HepG2 (cell line): Measurements from ENCODE around the gene CREG2. TPM values are rescaled to one million over a fixed set of nuclear protein-coding genes. Genes with fewer than 3 reads are reported as not detected.

Experiments
- ATAC-seq: fragments of 200-7000 bp; cut with Tn5 transposase; 3 replicates; pipeline ENCODE4 v1.9.1; 2020; ENCODE audit warnings: mild to moderate bottlenecking, moderate library complexity
- BruUV-seq: library from RNA; stranded (reverse); fragments of 400-500 nt; replicated peaks from 2 replicates; lab custom pipeline; 2021; lab: Mats Ljungman, UMichigan
- CTCF ChIA-PET: fragments of 300-600 bp; formaldehyde crosslinking; extraction: SDS; loops from one replicate; lab custom pipeline; 2021; ENCODE audit warnings: low total read pairs, inconsistent platforms, low intra/inter-chr PET ratio; lab: Yijun Ruan, JAX
- POLR2A ChIA-PET: fragments of 350-600 bp; sonication (Branson Sonifier 250); formaldehyde crosslinking; loops from one replicate; lab custom pipeline; 2020; ENCODE audit warnings: antibody characterized with exemption, inconsistent platforms; lab: Yijun Ruan, JAX
- DNase-seq: peaks from one replicate; pipeline ENCODE4 v3.0.0-alpha.2; 2015; ENCODE audit warnings: low spot score
- FAIRE-seq: peaks from 3 replicates; lab custom pipeline; 2011; peaks lifted over from hg19 to GRCh38; lab: Jason Lieb, UNC
- H2AFZ ChIP-seq: one replicate; pipeline ENCODE4 v1.6.1; 2011; ENCODE audit warnings: low read length, inconsistent platforms
- H3K27ac ChIP-seq: fragments of 300-600 bp; 3 replicates; pipeline ENCODE4 v1.8.0; 2011; ENCODE audit warnings: mixed run types, mild to moderate bottlenecking, mixed read lengths, low read length, inconsistent platforms; ENCODE audit not compliant: insufficient read depth; ENCODE audit errors: extremely low read length
- H3K27me3 ChIP-seq, 2 experiments: fragments of 200-600 bp in 1 of 2; 2 replicates in 1 of 2; 3 replicates in 1 of 2; pipeline versions ENCODE4 v1.6.0 to v1.8.0; 2011; ENCODE audit warnings: low read length in 2 of 2, mild to moderate bottlenecking in 2 of 2, moderate library complexity in 2 of 2, inconsistent platforms in 1 of 2; ENCODE audit not compliant: insufficient read depth in 2 of 2, control insufficient read depth in 1 of 2
- H3K36me3 ChIP-seq, 2 experiments: fragments of 200-600 bp in 1 of 2; replicated peaks in 1 of 2; 2 replicates in 1 of 2; 3 replicates in 1 of 2; pipeline versions ENCODE4 v1.5.1 to v1.8.0; 2011; ENCODE audit warnings: low read length in 2 of 2, inconsistent platforms in 1 of 2; ENCODE audit not compliant: insufficient read depth in 2 of 2, control insufficient read depth in 1 of 2
- H3K4me1 ChIP-seq: 2 replicates; pipeline ENCODE4 v1.5.1; 2012; ENCODE audit warnings: low read length, inconsistent platforms; ENCODE audit not compliant: insufficient read depth
- H3K4me2 ChIP-seq: 2 replicates; pipeline ENCODE4 v1.6.0; 2011; ENCODE audit warnings: low read depth, low read length, inconsistent platforms
- H3K4me3 ChIP-seq, 3 experiments: fragments of 200-600 bp in 1 of 3; sonication (generic), shearing (Covaris generic) in 1 of 3; replicated peaks in 1 of 3; 2 replicates each; pipeline ENCODE4 v1.5.1; 2011 to 2016; ENCODE audit warnings: low read length in 3 of 3, inconsistent platforms in 2 of 3, low read depth in 2 of 3, mild to moderate bottlenecking in 2 of 3, control low read depth in 1 of 3, mixed read lengths in 1 of 3; ENCODE audit not compliant: insufficient read depth in 1 of 3
- H3K79me2 ChIP-seq: one replicate; pipeline ENCODE4 v1.6.1; 2011; ENCODE audit warnings: low read length, inconsistent platforms; ENCODE audit not compliant: insufficient read depth
- H3K9ac ChIP-seq: 2 replicates; pipeline ENCODE4 v1.6.0; 2011; ENCODE audit warnings: mild to moderate bottlenecking, low read depth, low read length, inconsistent platforms; ENCODE audit not compliant: insufficient read depth
- H3K9me3 ChIP-seq: 2 replicates; pipeline ENCODE4 v1.5.1; 2012; ENCODE audit warnings: mild to moderate bottlenecking, low read length
- H4K20me1 ChIP-seq: 2 replicates; pipeline ENCODE4 v1.6.0; 2011; ENCODE audit warnings: inconsistent platforms, mild to moderate bottlenecking, low read length, moderate library complexity; ENCODE audit not compliant: insufficient read depth
- GTF3A ChIP-seq: sonication (generic); formaldehyde crosslinking; conservative IDR thresholded peaks from 2 replicates; pipeline ENCODE4 v1.4.0; 2020; ENCODE audit warnings: mild to moderate bottlenecking, missing genetic modification reagents
- JUNB ChIP-seq: sonication (generic); formaldehyde crosslinking; IDR thresholded peaks from 2 replicates; pipeline ENCODE4 v1.8.0; 2022; ENCODE audit warnings: missing genetic modification reagents, mild to moderate bottlenecking, borderline replicate concordance
- POLR2A ChIP-seq, 2 experiments: IDR thresholded peaks; 2 replicates each; pipeline ENCODE4 v1.6.1; 2011; ENCODE audit warnings: low read depth in 2 of 2, low read length in 2 of 2, mild to moderate bottlenecking in 1 of 2, moderate library complexity in 1 of 2; ENCODE audit not compliant: insufficient read depth in 1 of 2
- SRY ChIP-seq: sonication (generic); formaldehyde crosslinking; IDR thresholded peaks from 2 replicates; pipeline ENCODE4 v1.8.0; 2022; ENCODE audit warnings: mild to moderate bottlenecking, missing genetic modification reagents
- THYN1 ChIP-seq: sonication (generic); formaldehyde crosslinking; IDR thresholded peaks from 2 replicates; pipeline ENCODE4 v1.8.1; 2023; ENCODE audit warnings: low read depth, mild to moderate bottlenecking, moderate library complexity, missing genetic modification reagents, borderline replicate concordance
- WGBS: methylation state at CpG from one replicate; pipeline ENCODE4 v1.1.6; 2017; ENCODE audit warnings: low lambda C conversion rate; 5-methylcytosine and 5-hydroxymethylcytosine counted together
- in situ Hi-C: cut with HindIII; loops from 2 replicates; pipeline ENCODE4 v1.10.0; 2017; ENCODE audit warnings: low pct_unique_long_range_greater_than_20kb; ENCODE audit not compliant: extremely low pct_ligation_motif_present
- intact Hi-C: fragments of 100-400 bp; cut with micrococcal nuclease; formaldehyde crosslinking; loops from one replicate; pipeline ENCODE4 v1.10.0; 2022; ENCODE audit not compliant: unreplicated experiment
- polyA plus RNA-seq, 8 experiments: library from polyadenylated mRNA; depleted of rRNA in 3 of 8; stranded (reverse) in 7 of 8; unstranded in 1 of 8; fragments of >200 nt; fragmentation: Illumina TruSeq in 4 of 8; extraction: Trizol in 4 of 8; gene quantifications; 2 replicates each; pipeline versions ENCODE4 v1.2.1 to v1.2.3, GENCODE V29; 2011 to 2016; ENCODE audit warnings: low read depth in 4 of 8, missing spikeins in 1 of 8, mixed read lengths in 1 of 8; ENCODE audit not compliant: insufficient read depth in 1 of 8
- total RNA-seq, 5 experiments: library from RNA; depleted of rRNA; stranded (reverse); fragments of >200 nt; fragmentation: Illumina TruSeq; extraction: Trizol; gene quantifications; 2 replicates each; pipeline ENCODE4 v1.2.3, GENCODE V29; 2016; ENCODE audit warnings: low read depth in 1 of 5
- TF ChIP-seq, protein P1 (sequence below): sonication (generic); formaldehyde crosslinking; IDR thresholded peaks from 2 replicates; pipeline ENCODE4 v1.4.0; 2020; ENCODE audit warnings: missing genetic modification reagents, mild to moderate bottlenecking, borderline replicate concordance

CREG2 gene
- total and polyA plus RNA-seq, 2 of the 13 experiments (the other 11 are each of a cell fraction or from before 2014, with no cell fraction given) = 0.18 to 0.26 TPM

DNA sequence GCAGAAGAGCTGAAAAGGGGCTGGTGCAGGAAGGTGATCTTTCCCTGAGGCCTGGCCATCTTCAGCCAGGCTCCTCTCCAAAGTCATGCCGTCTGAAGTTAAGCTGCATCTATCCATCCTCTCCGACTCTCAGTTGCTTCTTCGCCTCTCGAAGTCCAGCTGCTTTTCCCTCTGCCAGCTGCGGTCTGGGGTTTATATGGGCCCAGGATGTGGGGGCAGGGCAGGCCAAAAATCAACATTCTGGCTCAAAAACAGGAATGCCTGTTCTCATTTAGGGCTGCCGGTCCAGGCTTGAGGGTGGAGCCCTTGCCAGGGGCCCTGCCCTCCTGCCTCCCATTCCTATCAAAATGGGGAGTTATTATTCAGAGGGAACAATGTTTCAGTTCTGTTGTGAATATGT is 31.2 kb downstream of the CREG2 start:
- ChIA-PET CTCF (no interaction called here), POLR2A (no interaction called here)
- H3K9ac ChIP-seq = no peak overlapping the region
- no peak overlapping the region for H3K27ac ChIP-seq
- no peak overlapping the region for H3K4me3 ChIP-seq
- no peak for FAIRE-seq
- DNase-seq = no peak
- TF ChIP-seq POLR2A (IDR thresholded peaks at IDR 0.05; ENCODE audit: insufficient read depth in 1 of 2, low read depth in 2 of 2, low read length in 2 of 2) = no peak
- TF ChIP-seq, protein P1, sequence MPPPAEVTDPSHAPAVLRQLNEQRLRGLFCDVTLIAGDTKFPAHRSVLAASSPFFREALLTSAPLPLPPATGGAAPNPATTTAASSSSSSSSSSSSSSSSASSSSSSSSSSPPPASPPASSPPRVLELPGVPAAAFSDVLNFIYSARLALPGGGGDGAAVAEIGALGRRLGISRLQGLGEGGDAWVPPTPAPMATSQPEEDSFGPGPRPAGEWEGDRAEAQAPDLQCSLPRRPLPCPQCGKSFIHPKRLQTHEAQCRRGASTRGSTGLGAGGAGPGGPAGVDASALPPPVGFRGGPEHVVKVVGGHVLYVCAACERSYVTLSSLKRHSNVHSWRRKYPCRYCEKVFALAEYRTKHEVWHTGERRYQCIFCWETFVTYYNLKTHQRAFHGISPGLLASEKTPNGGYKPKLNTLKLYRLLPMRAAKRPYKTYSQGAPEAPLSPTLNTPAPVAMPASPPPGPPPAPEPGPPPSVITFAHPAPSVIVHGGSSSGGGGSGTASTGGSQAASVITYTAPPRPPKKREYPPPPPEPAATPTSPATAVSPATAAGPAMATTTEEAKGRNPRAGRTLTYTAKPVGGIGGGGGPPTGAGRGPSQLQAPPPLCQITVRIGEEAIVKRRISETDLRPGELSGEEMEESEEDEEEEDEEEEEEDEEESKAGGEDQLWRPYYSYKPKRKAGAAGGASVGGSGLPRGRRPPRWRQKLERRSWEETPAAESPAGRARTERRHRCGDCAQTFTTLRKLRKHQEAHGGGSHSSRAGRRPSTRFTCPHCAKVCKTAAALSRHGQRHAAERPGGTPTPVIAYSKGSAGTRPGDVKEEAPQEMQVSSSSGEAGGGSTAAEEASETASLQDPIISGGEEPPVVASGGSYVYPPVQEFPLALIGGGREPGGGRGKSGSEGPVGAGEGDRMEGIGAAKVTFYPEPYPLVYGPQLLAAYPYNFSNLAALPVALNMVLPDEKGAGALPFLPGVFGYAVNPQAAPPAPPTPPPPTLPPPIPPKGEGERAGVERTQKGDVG (CRISPR knock-in tag) = no peak
- TF ChIP-seq SRY (CRISPR knock-in tag) = no peak
- TF ChIP-seq JUNB (CRISPR knock-in tag) = no peak
- TF ChIP-seq GTF3A = no peak
- TF ChIP-seq THYN1 (CRISPR knock-in tag) = no peak
- peaks cover 18% of the 10 kb centered on the region for H3K4me1 ChIP-seq
- intact Hi-C loops (no loop called here), in situ Hi-C loops (no loop called here)
- 43% methylated on average over 6 of the region's 6 CpGs for WGBS
- no peaks in the 10 kb centered on the region for H4K20me1 ChIP-seq
- no peak overlapping the region for H3K4me2 ChIP-seq
- no peak for ATAC-seq
- H3K79me2 ChIP-seq = no peaks in the 10 kb centered on the region
- no peaks in the 10 kb centered on the region for H3K9me3 ChIP-seq
- no peaks in the 10 kb centered on the region for H3K36me3 ChIP-seq
- peaks cover 0 to 8% of the 10 kb centered on the region in 2 experiments; a peak in 3 of 5 replicates for H3K27me3 ChIP-seq
- no peak overlapping the region for H2AFZ ChIP-seq
- no TSS peak for BruUV-seq
